Glutamatergic neuron (in vitro differentiated cells): Measurements from ENCODE around the gene RNF150. TPM values are rescaled to one million over a fixed set of nuclear protein-coding genes. Genes with fewer than 3 reads are reported as not detected.

Source experiments
- DNase-seq: peaks from one replicate; pipeline ENCODE4 v3.0.0; 2022
- H3K27ac Mint-ChIP-seq: one replicate; pipeline ENCODE4 v1.8.0; 2020; ENCODE audit warnings: mild to moderate bottlenecking, mixed read lengths, inconsistent platforms; ENCODE audit not compliant: unreplicated experiment
- H3K27me3 Mint-ChIP-seq: one replicate; pipeline ENCODE4 v1.8.0; 2020; ENCODE audit warnings: mild to moderate bottlenecking, moderate library complexity, mixed read lengths, inconsistent platforms; ENCODE audit not compliant: unreplicated experiment
- H3K36me3 Mint-ChIP-seq: one replicate; pipeline ENCODE4 v1.8.0; 2020; ENCODE audit warnings: mild to moderate bottlenecking, mixed read lengths, inconsistent platforms; ENCODE audit not compliant: unreplicated experiment
- H3K4me1 Mint-ChIP-seq: one replicate; pipeline ENCODE4 v1.8.0; 2020; ENCODE audit warnings: mild to moderate bottlenecking, low read depth, mixed read lengths, inconsistent platforms; ENCODE audit not compliant: unreplicated experiment
- H3K4me3 Mint-ChIP-seq: one replicate; pipeline ENCODE4 v1.8.0; 2020; ENCODE audit warnings: mild to moderate bottlenecking, mixed read lengths, inconsistent platforms; ENCODE audit not compliant: unreplicated experiment
- H3K9me3 Mint-ChIP-seq: one replicate; pipeline ENCODE4 v1.8.0; 2020; ENCODE audit warnings: mild to moderate bottlenecking, moderate library complexity, mixed read lengths, inconsistent platforms; ENCODE audit not compliant: unreplicated experiment
- total RNA-seq: library from RNA; stranded (reverse); fragmentation: NEBNext Ultra II Directional; extraction: Animal tissue kit (Norgen Biotek cat#: 25700); gene quantifications from one replicate; pipeline ENCODE4 v1.2.1, GENCODE V29; 2021; ENCODE audit not compliant: unreplicated experiment
- TF ChIP-seq, protein P1 (sequence below): fragments of 200-600 bp; sonication (generic); IDR thresholded peaks from one replicate; pipeline ENCODE4 v1.5.0; 2021; ENCODE audit not compliant: partially characterized antibody, unreplicated experiment

Gene RNF150
- total RNA-seq, 1 donor from 2014 or later = 23.3 TPM

- no peaks in the 10 kb centered on the region for H3K27me3 Mint-ChIP-seq
- H3K4me3 Mint-ChIP-seq = no peak overlapping the region
- no peak overlapping the region for H3K27ac Mint-ChIP-seq
Measured at GRCh38 chr4:141006242-141006802, 126.9 kb downstream of the RNF150 start.

DNA sequence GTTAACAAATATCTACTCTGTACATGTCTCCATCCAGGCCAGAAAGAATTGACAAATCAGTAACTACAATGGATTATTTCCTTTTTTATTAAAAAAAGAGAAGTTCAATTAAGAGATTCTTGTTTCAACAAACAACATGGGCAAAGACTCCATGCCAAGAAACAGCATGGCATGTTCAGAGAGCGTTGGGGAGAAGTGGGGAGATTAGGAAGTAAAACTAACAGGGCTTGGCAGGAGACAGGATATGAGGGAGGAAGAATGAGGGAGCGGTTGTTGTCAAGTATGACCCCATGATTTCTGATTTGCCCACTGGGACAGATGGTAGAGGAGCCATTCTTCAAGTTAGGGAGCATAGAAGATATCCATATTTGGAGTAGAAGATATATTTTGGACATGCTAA lies 128.4 kb downstream of the RNF150 start:
- TF ChIP-seq, protein P1, sequence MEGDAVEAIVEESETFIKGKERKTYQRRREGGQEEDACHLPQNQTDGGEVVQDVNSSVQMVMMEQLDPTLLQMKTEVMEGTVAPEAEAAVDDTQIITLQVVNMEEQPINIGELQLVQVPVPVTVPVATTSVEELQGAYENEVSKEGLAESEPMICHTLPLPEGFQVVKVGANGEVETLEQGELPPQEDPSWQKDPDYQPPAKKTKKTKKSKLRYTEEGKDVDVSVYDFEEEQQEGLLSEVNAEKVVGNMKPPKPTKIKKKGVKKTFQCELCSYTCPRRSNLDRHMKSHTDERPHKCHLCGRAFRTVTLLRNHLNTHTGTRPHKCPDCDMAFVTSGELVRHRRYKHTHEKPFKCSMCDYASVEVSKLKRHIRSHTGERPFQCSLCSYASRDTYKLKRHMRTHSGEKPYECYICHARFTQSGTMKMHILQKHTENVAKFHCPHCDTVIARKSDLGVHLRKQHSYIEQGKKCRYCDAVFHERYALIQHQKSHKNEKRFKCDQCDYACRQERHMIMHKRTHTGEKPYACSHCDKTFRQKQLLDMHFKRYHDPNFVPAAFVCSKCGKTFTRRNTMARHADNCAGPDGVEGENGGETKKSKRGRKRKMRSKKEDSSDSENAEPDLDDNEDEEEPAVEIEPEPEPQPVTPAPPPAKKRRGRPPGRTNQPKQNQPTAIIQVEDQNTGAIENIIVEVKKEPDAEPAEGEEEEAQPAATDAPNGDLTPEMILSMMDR = no peak
- Mint-ChIP-seq H3K27me3 (no peaks in the 10 kb centered on the region), H3K4me3 (no peak overlapping the region), H3K36me3 (no peaks in the 10 kb centered on the region), H3K4me1 (peaks cover 3% of the 10 kb centered on the region), H3K9me3 (no peaks in the 10 kb centered on the region), H3K27ac (no peak overlapping the region)
- no peak for DNase-seq

More at GRCh38 chr4:141006242-141006802, 126.9 kb downstream of the RNF150 start:
- no peak for DNase-seq
- H3K4me1 Mint-ChIP-seq = peaks cover 3% of the 10 kb centered on the region
- no peaks in the 10 kb centered on the region for H3K9me3 Mint-ChIP-seq
- H3K36me3 Mint-ChIP-seq = no peaks in the 10 kb centered on the region
- TF ChIP-seq, protein P1 = no peak

DNA sequence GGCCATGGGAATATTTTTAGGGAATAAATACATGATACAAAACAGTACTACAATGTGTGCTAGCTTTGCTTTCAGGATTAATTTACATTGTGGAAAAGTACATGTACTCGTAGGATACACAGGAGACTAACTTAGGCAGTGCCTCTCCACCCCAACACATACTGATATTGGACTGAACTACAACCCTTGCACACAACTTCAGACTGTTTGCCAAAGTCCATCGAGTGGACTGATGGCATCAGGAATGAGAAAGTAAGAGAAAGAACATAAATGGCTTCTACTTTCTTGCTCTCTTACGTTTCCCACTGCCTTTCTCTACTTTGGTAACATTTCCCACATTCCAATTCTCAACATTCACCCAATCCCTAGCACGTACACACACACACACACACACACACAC lies 130.1 kb downstream of the RNF150 start:
- Mint-ChIP-seq H3K36me3 (no peaks in the 10 kb centered on the region), H3K27me3 (no peaks in the 10 kb centered on the region), H3K9me3 (no peaks in the 10 kb centered on the region), H3K4me3 (no peak overlapping the region), H3K27ac (no peak overlapping the region), H3K4me1 (peaks cover 3% of the 10 kb centered on the region)
- no peak for DNase-seq
- TF ChIP-seq, protein P1 = no peak

DNA sequence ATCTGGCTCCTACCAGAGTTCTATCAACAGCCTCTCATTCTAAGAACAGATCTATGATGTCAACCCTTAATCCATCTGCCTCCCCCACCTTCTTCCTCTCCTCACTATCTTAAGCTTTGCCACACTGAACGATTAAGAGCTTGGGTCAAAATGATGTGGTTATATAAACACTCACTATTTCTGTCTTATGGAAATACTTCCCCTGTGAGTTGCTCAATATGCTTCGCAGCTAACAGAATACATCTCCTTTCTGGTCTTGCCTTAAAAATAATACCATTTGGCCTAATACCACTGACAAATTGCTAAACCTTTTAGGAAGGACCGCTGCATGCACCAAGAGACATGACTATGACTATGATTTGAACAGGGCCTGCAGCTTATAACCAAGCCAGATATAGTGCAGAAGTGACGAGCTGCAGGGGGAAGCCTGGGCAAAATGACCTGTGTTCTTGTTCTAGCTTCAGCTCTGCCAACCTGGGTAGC lies 130.9 kb downstream of the RNF150 start:
- Mint-ChIP-seq H3K27me3 (no peaks in the 10 kb centered on the region), H3K27ac (no peak overlapping the region), H3K9me3 (no peaks in the 10 kb centered on the region), H3K4me3 (no peak overlapping the region), H3K4me1 (peaks cover 3% of the 10 kb centered on the region), H3K36me3 (no peaks in the 10 kb centered on the region)
- no peak for DNase-seq
- TF ChIP-seq, protein P1 = no peak

DNA sequence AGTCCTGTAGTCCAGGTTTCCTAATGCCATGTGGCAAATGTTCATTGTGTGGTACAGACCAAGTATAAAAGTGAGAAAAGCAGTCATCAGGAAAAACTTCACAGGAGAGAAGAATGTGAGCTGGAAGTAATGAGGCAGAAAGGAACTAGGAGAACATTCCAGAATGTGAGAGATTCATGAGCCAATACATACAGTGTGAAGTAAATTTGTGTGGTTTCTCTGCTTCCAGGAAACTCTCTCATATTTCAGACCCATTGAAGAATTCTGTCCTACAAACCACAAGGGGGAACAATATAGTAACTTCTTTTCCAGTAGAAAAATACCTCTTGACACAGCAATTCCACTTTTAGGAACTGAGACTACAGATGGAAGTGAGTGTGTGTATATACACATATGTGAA lies 136.5 kb downstream of the RNF150 start:
- TF ChIP-seq, protein P1 = no peak
- Mint-ChIP-seq H3K4me1 (peaks cover 2% of the 10 kb centered on the region), H3K9me3 (no peaks in the 10 kb centered on the region), H3K27ac (no peak overlapping the region), H3K36me3 (peaks cover 4% of the 10 kb centered on the region), H3K27me3 (no peaks in the 10 kb centered on the region), H3K4me3 (no peak overlapping the region)
- DNase-seq = no peak
